Vagina (tissue), 2 donors: ENCODE measurements around the gene KITLG.

Source experiments
- POLR2A ChIP-seq, 2 donors: fragments of 450-650 bp; IDR thresholded peaks; one replicate each; pipeline ENCODE4 v1.6.1; 2017; ENCODE audit warnings: antibody characterized with exemption in 2 of 2, mild to moderate bottlenecking in 2 of 2, moderate library complexity in 2 of 2
- POLR2AphosphoS5 ChIP-seq, 2 donors: sonication (generic); formaldehyde crosslinking; IDR thresholded peaks; one replicate each; pipeline ENCODE4 v1.9.0; 2017; ENCODE audit warnings: antibody characterized with exemption in 2 of 2, mild to moderate bottlenecking in 2 of 2, low read depth in 1 of 2; ENCODE audit not compliant: insufficient read depth in 1 of 2

DNA sequence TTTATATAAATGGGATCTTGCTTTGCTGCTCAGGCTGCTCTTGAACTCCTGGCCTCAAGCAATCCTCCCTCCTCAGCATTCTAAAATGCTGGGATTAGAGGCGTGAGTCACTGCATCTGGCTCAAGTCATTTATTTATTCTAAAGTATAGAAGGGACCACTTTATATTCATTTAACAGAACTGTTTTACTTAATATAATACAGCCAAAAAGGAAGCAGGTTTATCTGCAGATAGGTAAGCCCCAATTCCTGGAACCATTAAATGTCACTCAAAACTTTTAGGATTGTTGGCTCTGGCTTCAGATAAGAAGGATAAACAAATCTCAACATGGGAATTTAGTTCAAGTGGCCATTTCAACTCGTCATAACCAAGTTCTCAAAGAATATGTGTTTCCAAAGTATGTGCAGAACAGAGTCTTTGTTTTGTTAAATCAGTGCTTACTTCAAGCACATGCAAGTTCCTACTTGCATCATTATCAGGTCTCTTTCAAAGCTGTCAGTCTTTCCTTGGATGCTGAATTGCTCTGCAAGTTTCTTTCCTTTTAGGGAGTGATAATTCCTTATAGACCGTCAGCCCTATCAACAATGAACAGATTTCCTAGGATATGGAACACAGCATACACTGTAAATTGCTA lies 60.4 kb downstream of the KITLG start:
- TF ChIP-seq POLR2AphosphoS5 (IDR thresholded peaks at IDR 0.05; ENCODE audit: insufficient read depth in 1 of 2, low read depth in 1 of 2) (no peak), POLR2A (IDR thresholded peaks at IDR 0.05) (no peak)
